Measurements from ENCODE around the gene SLC4A3.

DNA sequence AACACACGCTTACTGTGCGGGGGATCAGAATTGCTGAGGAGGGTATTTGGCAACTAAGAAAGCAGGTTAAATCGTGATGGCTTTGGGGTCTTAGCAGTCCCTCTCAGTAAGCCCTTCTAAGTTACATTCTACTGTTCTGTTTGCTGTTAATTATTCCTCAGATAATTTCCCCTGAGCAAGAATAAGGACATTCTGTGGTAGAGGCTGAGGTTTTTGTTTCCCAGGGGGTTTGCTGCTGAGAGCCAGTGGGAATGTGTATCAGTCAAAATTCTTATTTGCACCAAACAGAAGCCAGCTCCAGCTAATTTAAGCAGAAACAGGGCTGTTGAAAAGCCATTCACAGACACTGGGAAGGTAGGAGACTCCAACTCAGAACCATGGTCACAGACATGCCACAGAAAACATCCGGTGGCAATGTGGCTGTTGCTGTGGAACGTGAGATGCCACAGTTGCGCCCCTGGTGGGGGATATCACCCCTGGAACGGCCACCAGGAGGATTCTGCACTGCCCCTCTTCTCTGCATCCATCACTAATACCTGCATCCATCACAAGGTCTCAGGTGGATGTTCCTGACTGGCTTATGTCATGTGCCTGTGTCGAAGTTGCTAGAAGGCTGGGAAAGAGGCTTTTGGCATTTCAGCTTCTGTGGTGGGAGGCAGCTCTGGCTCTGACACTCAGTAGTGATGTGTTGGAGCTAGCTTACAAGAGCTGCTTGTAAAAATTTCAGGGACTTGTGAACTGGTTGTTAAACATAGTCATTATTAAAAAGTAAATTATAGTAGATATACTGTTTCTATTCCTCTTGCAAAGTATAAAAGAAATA lies 23.2 kb downstream of the SLC4A3 start:
- TF ChIP-seq, protein P1, sequence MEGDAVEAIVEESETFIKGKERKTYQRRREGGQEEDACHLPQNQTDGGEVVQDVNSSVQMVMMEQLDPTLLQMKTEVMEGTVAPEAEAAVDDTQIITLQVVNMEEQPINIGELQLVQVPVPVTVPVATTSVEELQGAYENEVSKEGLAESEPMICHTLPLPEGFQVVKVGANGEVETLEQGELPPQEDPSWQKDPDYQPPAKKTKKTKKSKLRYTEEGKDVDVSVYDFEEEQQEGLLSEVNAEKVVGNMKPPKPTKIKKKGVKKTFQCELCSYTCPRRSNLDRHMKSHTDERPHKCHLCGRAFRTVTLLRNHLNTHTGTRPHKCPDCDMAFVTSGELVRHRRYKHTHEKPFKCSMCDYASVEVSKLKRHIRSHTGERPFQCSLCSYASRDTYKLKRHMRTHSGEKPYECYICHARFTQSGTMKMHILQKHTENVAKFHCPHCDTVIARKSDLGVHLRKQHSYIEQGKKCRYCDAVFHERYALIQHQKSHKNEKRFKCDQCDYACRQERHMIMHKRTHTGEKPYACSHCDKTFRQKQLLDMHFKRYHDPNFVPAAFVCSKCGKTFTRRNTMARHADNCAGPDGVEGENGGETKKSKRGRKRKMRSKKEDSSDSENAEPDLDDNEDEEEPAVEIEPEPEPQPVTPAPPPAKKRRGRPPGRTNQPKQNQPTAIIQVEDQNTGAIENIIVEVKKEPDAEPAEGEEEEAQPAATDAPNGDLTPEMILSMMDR (conservative IDR thresholded peaks at IDR 0.05), result no peak
- TF ChIP-seq ZFX (IDR thresholded peaks at IDR 0.05), result no peak
